Endometrial microvascular endothelial cells (primary cell): ENCODE data around the gene TLR2. TPM values are rescaled to one million over a fixed set of nuclear protein-coding genes. Genes with fewer than 3 reads are reported as not detected.

Experiments used
- in situ Hi-C: cut with HindIII; loops from 2 replicates; pipeline ENCODE4 v1.10.0; 2017; ENCODE audit warnings: low sequenced_read_pairs, low pct_unique_long_range_greater_than_20kb; ENCODE audit errors: inconsistent ontology term
- total RNA-seq: library from RNA; depleted of rRNA; stranded (reverse); fragments of >200 nt; gene quantifications from one replicate; pipeline ENCODE4 v1.2.3, GENCODE V29; 2015; ENCODE audit errors: inconsistent ontology term

The TLR2 gene
- under 0.01 TPM for total RNA-seq

DNA sequence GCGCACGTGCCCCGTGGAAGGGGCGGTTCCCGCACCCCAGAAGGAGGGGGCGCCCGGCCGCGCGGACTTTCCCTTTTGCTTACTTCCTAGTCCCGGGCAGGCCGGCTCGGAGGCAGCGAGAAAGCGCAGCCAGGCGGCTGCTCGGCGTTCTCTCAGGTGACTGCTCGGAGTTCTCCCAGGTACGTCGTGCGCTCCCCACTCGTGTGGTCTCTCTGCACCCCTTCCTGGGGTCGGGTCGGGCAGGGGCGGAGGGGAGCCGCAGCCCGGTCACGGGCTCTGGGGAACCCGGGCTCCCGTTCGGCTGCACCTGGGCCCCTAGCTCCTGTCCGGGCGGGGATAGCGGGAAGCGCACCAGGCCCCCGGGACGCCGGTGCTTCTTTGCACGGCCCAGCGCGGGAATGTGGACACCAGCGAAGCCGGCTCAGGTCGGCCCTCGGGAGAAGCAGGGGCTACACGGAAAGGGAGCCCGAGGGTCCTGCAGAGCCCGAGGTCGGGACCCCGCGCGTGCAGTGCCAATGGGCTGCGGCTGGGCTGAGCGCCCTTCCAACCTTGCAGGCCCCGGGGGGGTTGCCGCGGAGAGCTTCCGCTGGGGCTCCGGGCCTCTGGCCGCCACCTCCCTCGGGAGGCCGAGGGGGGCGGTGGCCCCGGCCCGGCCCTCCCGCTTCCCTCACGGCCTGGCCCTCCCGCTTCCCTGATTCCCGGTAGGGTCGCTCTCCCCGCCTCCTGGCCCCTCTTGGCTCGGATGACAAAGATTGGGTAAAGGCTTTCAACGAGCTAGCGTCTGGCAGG lies at the start of gene TLR2:
TSS of gene TLR2 (plus strand) at position 99 of the 789 bp plus-strand sequence. CDS start 18,628 bp downstream, outside the sequence.
- in situ Hi-C loops, result no loop called here

DNA sequence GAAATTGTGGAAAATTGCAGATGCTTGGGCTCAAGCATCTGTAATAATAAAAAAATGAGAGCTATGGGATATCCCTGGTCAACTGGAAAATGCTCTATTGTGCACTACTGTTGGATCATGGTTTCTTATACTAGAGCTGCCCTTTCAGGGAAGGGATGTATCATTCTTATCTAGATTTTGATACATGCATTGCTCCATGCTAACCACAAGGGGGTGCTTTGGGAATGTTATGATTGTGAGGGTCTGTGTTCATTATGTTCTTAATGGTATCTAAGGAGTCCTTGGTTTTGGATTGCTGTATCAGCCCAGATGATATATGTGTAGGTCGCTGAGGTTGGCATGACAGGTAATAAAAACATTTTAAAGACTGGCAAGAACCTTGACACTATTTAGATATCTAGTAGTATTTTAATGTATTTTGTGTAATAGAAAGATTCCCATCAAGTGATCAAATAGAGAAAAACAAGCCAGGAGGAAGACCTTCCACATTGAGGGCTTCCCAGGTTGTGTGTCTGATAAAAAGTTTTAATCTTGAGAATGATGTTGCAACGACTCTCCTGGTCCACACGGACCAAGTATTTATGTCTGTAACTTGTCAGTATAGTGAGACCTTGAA lies 49.2 kb upstream of the TLR2 start:
- in situ Hi-C loops, result no loop called here

GRCh38 chr4:153635846-153636245 lies 48.2 kb upstream of the TLR2 start:
- in situ Hi-C loops, result no loop called here

GRCh38 chr4:153637201-153637600 lies 46.9 kb upstream of the TLR2 start:
- in situ Hi-C loops, result no loop called here

DNA sequence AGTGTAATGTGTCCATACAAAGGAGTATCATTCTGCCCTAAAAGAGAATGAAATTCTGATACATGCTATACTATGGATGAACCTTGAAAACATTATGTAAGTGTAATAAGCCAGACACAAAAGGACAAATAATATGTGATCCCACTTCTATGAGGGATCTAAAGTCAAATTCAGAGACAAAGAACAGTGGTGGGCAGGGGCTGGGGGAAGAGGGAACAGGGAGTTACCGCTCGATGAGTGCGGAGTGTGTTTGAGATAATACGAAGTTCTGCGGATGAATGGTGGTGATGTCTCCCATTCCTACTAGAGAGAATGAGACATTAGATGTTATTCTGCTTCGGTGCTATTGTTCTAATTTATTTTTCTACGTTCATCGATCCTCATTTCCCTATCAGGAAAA lies 46.1 kb upstream of the TLR2 start:
- in situ Hi-C loops, result no loop called here

DNA sequence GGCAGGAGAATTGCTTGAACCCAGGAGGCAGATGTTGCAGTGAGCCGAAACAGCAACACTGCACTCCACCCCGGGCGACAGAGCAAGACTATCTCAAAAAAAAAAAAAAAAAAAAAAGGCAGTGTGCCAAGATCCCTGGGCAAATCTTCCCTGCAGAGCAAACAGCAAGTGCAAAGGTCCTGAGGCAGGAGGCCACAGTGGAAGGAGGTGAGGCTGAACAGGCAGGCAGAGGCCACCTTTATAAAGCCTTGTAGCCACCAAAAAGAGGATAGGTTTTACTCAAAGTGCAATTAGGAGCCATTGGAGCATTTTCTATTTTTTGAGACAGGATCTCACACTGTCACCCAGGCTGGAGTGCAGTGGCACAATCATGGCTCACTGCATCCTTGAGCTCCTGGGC lies 45.1 kb upstream of the TLR2 start:
- in situ Hi-C loops, result no loop called here

GRCh38 chr4:153639833-153640802 lies 44.0 kb upstream of the TLR2 start:
- in situ Hi-C loops, result no loop called here

DNA sequence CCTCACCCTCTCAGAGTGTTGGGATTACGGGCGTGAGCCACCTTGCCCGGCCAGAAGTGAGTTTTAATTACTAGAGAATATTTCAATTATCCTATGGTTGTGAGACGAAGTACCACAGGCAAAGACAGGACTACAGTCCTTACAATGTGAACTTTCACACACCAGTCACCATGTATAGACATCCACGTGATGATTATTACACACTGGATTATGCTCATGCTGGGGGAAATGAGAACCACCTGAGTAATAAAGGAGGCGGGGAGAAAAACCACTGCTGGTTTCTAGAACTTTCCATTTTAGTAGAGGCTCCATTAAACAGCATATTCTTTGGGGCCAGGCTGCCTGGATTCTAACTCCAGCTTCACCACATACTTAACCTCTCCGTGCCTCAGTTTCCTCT lies 42.5 kb upstream of the TLR2 start:
- in situ Hi-C loops, result no loop called here

- in situ Hi-C loops, result no loop called here
Measured at GRCh38 chr4:153643406-153644383, 40.4 kb upstream of the TLR2 start.

DNA sequence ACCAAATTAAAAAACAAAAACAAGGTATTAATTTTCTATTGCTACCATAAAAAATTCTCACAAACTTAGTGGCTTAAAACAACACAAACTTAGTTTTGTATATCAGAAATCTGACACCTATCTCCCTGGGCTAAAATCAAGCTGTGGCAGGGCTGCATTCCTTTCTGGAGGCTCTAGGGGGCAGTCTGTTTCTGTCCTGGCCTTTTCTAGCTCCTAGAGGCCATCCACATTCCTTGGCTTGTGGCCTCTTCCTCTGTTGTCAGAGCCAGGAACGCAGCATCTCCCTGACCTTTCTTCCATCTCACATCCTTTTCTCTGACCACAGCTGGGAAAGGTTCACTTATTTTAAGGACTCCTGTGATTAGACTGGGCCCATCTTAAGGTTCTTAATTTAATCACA lies 38.9 kb upstream of the TLR2 start:
- in situ Hi-C loops, result no loop called here

DNA sequence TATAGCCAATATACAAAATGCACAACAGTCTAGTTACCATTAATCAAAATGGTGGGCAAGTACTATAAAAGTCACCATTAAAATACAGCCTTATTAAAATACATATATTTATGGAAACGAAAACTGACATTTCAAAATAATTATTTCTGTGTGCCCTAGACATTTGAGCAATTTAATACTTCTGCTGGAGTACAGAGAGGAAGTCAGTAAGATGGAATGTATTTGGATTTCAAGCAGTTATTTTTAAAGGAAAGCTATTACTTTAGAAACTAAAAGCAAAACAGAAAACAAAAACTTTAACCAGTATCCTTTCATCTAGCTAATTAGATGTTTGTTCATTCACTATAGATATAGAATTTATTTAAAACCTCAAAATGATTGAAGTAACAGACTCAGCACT lies 37.8 kb upstream of the TLR2 start:
- in situ Hi-C loops, result no loop called here

- in situ Hi-C loops, result no loop called here
Measured at GRCh38 chr4:153646978-153647377, 37.1 kb upstream of the TLR2 start.

GRCh38 chr4:153647975-153648374 lies 36.1 kb upstream of the TLR2 start:
- in situ Hi-C loops, result no loop called here

- in situ Hi-C loops, result no loop called here
Measured at GRCh38 chr4:153649572-153649991, 34.5 kb upstream of the TLR2 start.

DNA sequence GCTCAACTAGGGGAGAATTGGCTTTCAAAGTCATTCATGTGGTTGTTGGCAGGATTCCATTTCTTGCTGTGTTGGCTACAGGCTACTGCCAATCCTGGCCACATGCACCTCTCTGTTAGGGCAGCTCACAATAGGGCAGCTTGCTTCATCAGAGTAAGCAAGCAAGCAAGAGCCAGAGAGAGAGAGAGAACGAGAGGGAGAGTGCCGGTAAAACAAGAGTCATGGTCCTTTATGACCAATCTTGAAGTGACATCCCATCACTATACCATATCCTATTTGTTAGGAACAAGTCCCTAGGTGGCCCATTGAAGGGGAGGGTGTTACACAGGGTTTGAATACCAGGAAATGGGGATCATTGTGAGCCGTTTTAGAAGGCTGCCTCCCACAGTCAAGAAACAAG lies 33.0 kb upstream of the TLR2 start:
- in situ Hi-C loops, result no loop called here

DNA sequence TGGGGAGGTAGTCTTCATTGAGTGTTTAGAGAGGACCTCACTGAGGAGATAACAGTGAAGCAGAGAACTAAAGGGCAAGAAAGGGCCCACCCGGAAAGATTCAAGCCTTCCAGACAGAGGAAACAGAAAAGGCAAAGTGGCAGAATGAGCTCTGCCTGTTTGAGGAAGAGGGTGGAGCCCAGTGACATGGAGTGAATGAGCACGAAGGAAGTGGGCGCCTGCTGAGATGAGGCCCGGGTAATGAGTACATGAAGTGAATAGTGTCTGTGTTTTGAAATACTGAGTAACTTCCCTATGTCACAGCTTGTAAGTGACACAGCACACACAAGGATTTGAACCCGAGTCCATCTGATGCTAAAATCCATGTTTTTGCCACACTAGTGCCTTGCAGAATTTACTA lies 32.5 kb upstream of the TLR2 start:
- in situ Hi-C loops, result no loop called here

GRCh38 chr4:153652051-153652784 lies 31.9 kb upstream of the TLR2 start:
- in situ Hi-C loops, result no loop called here
